Measurements from ENCODE around the gene MCM3.

MCM3 gene

DNA sequence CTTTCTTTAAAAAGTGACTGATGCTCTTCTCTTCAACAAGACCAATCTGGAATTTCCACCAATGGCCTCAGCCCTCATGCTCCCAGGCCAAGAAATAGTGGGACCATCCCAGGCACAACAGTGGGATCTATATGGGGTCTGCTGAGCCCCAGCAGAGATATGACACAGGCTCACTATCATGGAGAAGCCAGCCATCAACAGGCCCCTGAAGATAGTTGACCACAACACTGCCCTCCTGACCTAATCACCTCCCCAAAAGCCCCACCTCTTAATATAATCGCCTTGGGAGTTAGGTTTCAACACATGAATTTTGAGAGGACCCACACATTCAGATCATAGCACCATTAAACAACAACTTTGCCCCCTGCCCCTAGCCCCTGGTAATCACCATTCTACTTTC lies 16.8 kb upstream of the MCM3 start:
- no peak for DNase-seq (ENCODE audit: low read depth)

DNA sequence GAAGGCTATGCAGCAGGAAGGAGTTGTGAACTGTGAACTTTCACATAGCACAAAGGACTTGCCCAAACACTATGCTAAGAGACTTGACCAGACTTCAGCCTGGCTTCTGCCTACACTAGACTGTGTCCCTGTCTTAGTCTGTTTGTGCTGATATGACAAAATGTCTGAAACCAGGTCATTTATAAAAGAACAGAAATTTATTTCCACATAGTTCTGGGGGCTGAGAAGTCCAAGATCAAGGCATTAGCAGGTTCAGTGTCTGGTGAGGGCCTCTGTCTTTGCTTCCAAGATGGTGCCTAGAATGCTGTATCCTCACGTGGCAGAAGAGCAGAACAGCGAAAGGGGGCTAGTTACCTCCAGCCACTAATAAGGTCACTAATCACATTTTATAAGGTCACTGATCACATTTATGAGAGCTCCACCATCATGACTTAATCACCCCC lies 16.0 kb upstream of the MCM3 start:
- no peak for DNase-seq (ENCODE audit: low read depth)

DNA sequence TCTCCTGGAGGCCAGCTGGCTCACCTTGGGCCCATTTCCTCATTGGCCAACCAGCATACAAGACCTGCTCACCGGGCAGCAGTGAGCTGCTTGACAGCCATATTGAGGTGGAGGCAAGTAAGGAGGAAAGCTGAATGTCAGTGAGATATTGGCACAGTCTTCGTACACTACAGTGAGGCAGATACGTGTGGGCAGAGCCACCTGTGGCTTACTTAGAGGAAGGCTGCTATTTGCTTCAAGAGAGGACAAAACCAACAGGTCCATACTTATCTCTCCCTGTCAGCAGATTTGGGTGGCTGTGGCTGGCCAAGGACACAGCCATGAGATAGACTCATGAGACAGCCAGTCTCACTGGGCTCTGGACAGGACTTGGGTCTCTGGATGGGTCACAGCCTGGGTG lies 15.1 kb upstream of the MCM3 start:
- no peak for DNase-seq (ENCODE audit: low read depth)

DNA sequence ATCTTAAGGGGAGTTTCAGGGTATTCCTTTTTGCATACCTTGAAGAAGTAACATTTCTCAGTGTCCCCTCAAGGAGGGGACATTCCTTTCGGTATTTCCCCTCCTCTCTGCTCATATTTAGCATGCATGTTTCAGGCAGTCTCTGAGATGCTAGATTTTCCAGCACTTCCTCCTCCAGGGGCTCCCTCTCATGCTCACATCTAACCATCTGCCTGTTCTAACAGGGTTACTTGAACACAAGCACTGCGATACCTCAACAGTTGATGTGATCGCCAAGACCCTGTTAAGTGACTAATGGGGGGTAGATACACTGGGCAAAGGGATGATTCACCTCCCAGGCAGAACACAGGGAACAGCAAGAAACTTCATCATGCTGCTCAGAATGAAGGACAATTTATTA lies 12.9 kb upstream of the MCM3 start:
- DNase-seq (ENCODE audit: low read depth): no peak

DNA sequence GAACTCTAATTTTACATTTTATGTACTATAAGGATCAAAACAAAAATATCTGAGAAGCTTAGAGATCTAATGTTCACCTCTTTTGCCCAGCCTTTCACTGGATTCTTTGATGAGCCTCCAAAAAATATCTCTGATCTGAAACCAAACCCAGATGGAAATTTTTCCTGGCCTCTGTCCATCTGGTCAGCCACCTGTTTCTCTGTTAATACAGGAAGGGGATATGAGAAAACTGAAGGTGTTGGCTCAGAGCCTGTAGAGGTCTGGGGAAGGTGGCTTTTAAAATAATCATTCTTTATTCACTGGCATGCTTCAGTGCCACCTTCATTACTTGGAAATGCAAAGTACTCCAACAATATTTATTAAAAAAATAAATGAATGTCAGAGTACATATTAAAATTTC lies 8.5 kb upstream of the MCM3 start:
- DNase-seq (ENCODE audit: low read depth): no peak

DNA sequence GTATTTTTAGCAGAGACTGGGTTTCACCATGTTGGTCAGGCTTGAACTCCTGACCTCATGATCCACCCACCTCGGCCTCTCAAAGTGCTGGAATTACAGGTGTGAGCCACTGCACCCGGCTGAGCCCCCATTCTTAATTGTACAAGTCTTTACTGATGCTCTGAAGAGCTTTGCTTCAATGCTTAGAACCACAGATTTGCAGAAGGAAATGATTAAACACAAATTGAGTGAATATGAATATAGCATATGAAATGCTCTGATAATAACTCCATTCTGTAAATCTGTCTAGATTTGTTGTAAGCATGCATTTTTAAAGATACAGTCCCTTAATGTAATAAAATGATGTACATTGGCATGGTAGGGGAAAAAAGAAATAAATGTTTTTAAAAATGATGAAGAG lies 4.3 kb upstream of the MCM3 start:
- no peak for DNase-seq (ENCODE audit: low read depth)

DNA sequence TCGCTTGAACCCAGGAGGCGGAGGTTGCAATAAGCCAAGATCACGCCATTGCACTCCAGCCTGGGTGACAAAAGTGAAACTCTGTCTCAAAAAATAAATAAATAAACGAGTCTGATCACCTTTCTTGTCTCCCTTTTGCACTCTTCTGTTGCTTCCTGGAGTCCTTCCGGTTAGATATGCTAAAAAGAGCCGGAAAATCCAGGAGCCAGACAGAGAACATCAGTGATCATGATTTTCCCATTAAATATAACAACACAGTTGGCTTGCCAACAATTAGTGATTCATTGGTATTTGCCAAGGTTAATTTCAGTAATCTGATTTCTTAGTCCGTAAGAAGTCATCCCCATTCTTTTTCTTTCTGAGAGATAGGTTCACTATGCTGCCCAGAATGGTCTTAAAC lies 3.7 kb upstream of the MCM3 start:
- DNase-seq (ENCODE audit: low read depth): no peak

DNA sequence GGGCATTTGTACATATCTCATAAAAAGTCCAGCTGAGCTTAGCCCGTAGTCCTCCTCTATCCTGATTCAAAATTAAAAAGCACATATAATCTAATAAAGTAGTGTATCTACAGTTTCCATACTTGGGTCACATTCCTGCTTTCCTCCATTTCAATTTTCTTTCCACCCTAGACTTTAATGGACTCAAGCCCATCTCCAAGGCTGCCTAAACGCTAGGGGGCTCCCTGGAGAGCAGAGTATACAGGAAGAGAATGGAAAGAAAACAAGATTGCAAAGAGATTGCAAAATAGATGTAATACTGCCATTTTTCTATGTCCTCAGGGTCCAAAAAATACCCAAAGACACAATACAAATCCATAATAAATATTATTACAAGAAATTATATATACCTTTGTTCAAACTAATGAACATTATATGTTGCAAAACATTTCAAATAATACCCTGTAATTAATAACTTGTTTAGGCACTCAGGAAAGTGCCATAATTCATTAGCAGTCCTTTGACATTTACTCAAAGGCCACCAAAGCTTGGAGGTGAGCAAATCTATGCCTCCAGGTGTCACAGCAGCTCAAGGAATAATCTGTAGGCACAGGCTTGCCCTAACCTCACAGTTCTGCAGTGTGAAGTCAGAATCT lies 2.4 kb upstream of the MCM3 start:
- DNase-seq (ENCODE audit: low read depth): peak; percentile 70

DNA sequence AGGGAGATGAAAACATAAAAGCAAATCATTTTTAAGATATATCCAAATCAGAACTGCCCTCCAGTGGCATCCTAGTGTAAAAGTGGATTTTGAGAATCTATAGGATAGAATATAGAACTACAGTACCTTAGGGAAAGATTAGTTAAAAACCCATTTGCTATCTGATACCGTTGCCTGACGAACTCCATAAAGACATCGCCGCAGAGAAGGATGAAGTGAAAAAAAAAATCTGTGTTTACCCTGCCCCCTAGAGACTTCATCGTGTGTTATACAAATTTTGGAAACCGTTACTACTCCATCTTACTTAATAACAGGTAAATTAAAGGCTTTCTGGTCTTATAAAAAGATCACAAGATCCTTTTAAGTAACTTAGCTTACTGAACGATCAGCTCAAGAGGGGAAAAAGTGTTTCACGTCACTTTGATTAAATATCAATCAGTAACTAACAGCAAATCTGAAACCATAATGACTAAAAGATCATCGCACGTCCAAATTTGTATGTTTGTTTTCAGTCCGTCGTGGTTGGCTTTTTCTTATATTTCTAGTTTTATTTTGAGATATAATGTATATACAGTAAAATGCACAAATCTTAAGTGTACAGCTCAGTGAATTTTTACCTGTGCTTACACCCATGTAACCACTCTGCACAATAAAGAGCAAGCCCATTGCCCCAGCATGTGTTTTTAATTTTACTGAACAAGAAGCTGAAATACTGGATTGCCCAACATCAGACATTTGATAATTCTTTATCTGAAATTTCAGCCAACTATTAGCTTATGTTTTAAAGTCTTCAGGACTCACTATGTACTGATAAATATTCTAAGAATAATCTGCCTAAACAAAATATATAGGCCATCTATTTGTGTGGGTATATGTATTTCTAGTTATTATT lies 881 bp upstream of the MCM3 start:
- peak; percentile 50 for DNase-seq (ENCODE audit: low read depth)

DNA sequence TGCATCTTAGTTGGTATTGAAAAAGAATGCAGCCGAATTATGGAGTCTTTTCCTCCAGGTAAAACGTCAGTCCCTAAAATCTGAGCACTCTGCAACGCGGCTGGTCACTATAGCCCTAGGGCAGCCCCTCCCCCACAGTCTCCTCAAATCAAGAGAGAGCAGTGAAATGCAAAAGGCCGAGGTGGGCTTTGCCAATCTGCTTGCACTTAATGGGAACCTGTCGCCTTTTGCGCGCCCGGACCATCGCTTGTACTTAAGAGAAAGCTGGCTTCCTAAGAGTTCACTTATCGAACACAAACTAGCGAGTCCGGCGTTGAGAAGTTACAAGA lies 447 bp downstream of the MCM3 start:
- no peak for DNase-seq (ENCODE audit: low read depth)

DNA sequence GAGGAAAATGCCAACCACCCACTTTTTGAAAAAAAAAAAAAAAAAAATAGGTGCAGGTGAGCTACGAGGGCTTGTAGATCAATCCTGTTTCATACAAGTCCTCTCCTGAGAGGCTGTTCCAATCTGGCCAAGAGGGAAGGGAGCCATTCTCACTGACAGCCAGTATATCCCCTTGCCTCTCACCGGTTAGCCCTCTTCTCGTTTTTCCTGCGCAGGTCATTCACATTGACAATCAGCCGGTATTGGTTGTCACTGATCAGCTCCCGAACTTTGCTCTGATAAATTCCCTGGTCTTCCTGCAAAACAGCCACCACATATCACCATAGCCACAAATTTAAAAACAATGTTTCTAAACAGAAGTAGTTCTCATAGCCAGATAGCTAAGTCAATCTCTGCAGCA lies 1.4 kb downstream of the MCM3 start:
- DNase-seq (ENCODE audit: low read depth): no peak

DNA sequence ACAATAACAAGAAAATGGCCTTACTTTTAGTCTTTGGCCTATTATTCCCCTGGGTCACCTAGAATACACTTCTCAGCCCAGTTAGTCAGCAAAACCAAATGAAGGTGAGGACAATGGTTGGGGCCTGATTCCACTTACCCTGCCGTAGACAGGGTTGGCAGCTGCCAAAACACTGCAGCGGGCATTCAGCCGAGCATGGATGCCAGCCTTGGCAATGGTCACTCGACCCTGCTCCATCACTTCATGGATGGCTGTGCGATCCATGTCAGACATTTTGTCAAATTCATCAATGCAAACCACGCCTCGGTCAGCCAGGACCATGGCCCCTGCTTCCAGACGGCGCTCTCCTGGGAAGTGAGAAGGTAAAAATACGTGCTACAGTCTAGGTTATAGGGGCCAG lies 8.4 kb downstream of the MCM3 start:
- DNase-seq (ENCODE audit: low read depth): no peak

DNA sequence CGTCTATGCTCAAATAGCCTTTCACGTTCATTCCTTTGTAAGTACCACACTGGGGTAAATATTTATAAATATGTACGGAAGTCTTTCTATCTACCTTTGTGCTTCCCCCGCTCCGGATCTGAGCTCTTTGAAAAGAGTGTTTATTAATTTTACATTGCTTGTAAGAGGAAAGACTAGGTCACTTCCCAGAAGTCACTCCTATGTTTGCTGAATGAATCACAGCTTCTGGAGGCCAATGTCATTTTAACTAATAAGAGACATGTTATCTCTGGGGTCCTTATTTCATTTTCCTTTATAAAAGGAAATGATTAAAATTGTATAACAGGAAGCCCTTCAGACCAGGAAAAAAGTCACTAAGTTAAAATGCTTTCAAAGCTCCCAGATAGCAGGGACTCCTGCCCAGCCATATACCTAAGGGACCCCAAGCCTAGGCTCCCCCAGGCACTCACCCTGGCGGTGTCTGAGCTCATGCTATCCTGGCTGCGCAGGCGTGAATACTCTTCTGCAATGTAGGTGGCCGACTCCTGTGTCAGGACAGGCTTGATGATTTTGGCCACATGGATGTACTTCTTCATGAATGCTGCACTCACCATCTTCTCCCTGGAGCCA lies 12.6 kb downstream of the MCM3 start:
- no peak for DNase-seq (ENCODE audit: low read depth)

DNA sequence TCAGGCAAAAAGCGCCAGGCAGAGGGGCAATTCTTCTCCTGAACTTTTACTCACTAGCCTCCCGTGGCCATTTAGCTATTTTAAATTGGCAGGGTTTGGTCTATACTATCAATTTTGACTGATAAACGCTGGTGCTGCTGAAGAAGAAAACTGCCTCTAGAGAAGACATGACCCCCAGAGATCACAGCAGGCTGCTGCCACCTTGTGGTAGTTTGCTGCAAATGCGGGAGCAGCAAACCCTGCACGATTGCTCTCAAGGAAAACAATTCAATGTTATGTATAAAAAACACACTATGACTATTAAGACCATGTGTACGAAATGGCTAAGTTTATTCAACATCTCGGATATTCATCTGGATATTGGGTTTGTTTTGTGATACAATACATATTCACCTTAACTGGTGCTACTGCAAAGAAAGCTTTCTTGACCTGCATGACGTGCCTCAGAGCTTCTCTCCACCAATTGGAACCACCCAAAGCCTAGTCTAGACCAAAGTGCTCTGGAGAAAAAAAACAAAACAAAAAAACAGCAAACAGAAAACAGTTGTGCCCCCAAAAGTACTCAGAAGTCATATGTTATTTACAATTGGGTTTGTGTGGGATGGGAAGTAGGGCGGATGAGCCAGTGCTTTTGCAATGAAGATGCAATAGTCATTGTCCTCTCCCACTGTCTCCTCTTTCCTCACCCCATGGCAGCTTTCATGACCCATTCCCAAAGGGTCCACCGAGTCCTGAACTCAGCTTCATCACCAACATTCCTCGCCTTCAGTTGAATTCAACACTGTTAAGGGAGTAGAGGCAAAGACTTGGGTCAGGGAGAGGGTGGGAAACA lies 20.6 kb downstream of the MCM3 start:
- DNase-seq (ENCODE audit: low read depth): peak; percentile 62

DNA sequence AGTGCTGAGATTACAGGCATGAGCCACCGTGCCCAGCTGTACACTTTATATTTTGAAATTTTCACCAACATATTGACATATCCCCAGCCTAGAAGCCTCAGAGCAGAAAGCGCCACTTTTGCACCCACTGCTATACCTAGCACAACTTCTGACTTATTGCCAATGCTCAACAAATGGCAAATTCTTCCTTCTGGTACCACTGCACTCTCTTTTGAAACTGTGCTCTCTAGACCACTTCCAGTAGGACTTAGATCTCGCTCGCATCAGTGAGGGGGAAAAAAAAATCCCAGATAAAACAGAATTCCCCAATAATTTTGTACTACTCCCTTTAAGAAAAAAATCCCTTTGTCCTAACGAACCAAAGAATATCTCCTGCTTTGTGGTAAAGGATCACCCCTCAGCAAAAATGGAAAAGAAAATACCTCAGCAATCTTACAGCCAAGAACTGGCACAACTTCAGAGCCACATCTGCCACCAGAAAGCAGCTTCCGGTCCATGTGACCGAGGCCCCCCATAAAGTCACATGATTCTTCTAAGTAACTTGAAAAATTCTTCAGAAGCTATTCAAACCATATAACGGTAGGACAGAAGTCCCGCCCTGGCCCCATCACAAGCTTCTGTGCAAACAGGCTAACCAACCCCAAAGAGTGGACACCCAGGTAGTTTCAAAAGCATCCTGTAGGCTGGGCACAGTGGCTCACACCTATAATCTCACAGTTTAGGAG lies 21.8 kb downstream of the MCM3 start:
- no peak for DNase-seq (ENCODE audit: low read depth)

DNA sequence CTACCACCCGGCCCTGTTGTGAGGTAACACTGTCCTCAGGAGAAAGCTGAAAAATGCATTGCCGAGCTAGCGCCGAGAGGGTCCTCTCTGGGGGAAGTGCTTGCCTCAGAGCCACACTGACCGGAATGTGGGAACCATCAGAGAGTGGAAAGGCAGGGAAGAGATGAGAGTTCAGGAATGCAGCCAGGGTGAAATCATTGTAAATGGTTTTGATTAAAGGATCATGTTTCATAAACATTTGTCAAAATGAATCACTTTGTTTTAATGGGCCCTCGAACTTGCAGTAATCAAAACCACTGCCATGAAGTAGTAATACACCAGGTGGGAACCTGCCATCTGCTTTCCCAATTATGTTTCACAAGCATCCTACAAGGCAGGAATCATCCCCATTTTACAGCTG lies 23.3 kb downstream of the MCM3 start:
- peak; percentile 47 for DNase-seq (ENCODE audit: low read depth)

DNA sequence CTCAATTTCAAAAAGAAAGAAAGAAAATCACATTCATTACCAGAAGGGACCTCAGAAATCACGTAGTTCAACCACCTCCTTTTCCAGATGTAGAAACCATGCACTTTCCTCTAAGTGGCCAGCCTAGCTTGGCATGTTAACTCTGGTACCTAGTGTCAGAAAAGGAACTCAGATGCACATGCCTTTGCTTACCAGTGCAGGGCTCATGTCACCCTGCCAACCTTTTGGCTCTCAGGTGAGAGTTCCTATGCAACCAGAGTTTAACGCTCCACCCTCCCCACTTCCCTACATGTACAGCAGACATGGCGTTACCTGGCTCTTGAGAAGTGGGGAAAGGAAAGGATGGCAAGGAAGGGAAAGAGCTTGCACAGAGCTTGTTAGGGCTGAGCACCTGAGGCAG lies 23.9 kb downstream of the MCM3 start:
- DNase-seq (ENCODE audit: low read depth): no peak

DNA sequence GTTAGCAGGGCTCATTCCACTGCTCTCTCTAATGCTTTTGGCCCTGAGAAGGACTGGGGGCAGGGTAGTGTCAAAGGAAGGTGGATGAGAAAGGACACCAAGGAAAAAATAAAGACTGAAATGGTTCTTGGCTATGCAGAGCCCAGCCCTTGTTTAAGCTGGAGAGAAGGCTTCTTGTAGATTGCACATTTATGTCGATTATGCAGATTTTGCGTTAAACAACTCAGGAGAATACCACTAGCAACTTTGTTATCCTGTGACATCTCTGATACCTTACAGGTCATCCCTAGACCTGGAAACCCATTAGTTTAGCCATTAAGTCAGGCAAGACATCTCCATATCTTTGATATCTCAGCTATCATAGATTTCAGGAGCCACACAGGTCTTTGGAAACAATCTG lies 29.1 kb downstream of the MCM3 start:
- no peak for DNase-seq (ENCODE audit: low read depth)

DNA sequence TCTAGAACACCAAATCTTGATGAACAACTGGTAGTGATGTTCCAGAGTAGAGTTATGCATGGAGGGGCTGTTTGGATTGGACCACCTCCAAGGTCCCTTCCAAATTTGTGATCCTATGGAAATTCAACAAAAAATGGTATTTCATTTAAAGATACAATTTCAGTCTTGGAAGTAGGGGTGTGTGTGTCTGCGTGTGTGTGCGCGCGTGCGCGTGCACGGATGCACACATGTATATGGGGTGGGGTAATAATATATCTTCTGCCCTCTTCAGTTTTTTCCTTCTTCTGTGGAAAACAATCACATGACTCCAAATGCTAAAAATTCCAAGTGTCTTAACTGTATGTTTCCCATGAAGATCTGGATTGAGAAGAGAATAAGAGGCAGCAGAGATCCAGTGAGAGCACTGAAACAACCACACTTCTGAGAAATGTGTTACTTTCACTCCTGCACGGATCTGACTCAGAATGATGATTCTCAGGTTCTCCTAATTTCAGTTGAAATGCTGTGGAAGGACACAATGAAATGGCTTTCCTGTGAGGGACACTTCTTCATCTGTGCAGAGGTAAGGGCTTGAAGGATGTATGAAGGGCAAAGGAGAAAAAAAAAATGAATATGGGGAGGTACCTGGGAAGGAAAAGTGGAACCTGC lies 29.7 kb downstream of the MCM3 start:
- no peak for DNase-seq (ENCODE audit: low read depth)

DNA sequence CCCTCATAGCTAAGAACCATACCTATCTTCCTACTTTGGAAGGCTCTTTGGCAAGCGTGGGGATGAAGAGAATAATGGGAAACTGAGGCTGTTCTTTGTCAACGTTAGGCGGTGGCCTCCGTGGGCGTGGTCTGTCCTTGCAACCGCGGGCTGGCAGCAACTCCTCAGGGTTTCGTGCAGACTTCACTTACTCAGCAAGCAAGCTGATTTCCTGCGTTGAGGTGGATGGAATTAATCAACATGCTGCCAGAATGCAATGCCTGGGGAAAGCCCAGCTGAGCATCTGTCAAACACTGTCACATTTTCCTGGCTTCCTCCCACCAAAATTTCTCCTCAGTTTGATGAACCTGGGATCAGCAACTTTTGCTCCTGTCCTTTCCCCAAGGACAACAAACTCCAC lies 31.0 kb downstream of the MCM3 start:
- DNase-seq (ENCODE audit: low read depth): no peak

DNA sequence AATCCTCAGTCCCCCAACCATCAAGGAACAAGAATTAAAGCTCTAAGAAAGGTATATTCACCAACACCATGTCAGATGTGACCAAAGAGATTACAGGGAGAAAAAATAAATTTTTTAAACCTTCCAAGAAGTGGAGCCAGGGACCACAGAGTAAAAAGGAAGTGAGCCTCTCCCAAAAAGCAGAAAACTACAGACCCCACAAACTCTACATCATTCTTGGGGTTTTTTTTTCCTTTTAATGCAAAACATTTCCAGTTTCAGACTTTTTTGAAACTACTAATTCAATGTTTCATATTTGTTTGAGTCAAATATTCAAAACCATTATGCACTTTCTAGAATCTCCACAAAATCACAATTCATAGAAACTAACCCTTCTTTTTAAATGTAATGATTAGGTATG lies 33.4 kb downstream of the MCM3 start:
- DNase-seq (ENCODE audit: low read depth): no peak
